ENCODE measurements around the gene TP53I11.

The TP53I11 gene

GRCh38 chr11:44912270-44912987 is 38.3 kb downstream of the TP53I11 start:
- no peak for DNase-seq (ENCODE audit: low spot score)

GRCh38 chr11:44911029-44911814 is 39.5 kb downstream of the TP53I11 start:
- peak; percentile 81 for DNase-seq (ENCODE audit: low spot score)

- DNase-seq (ENCODE audit: low spot score), result no peak
Measured at GRCh38 chr11:44910591-44910990, 40.1 kb downstream of the TP53I11 start.

GRCh38 chr11:44909557-44909956 is 41.1 kb downstream of the TP53I11 start:
- no peak for DNase-seq (ENCODE audit: low spot score)

GRCh38 chr11:44906649-44907048 is 44.0 kb downstream of the TP53I11 start:
- DNase-seq (ENCODE audit: low spot score), result no peak

GRCh38 chr11:44905131-44905866 is 45.4 kb downstream of the TP53I11 start:
- DNase-seq (ENCODE audit: low spot score), result no peak

- no peak for DNase-seq (ENCODE audit: low spot score)
Measured at GRCh38 chr11:44904261-44905020, 46.2 kb downstream of the TP53I11 start.

- DNase-seq (ENCODE audit: low spot score), result no peak
Measured at GRCh38 chr11:44903518-44903917, 47.2 kb downstream of the TP53I11 start.

- DNase-seq (ENCODE audit: low spot score), result no peak
Measured at GRCh38 chr11:44903035-44903434, 47.6 kb downstream of the TP53I11 start.

GRCh38 chr11:44901786-44902185 is 48.9 kb downstream of the TP53I11 start:
- no peak for DNase-seq (ENCODE audit: low spot score)

- DNase-seq (ENCODE audit: low spot score), result no peak
Measured at GRCh38 chr11:44901120-44901633, 49.5 kb downstream of the TP53I11 start.

GRCh38 chr11:44899959-44900358 is 50.7 kb downstream of the TP53I11 start:
- no peak for DNase-seq (ENCODE audit: low spot score)

- DNase-seq (ENCODE audit: low spot score), result peak; percentile 81
Measured at GRCh38 chr11:44893846-44894617, 56.7 kb downstream of the TP53I11 start.

GRCh38 chr11:44893308-44893822 is 57.3 kb downstream of the TP53I11 start:
- DNase-seq (ENCODE audit: low spot score), result peak; percentile 78

GRCh38 chr11:44892843-44893242 is 57.8 kb downstream of the TP53I11 start:
- DNase-seq (ENCODE audit: low spot score), result no peak

- no peak for DNase-seq (ENCODE audit: low spot score)
Measured at GRCh38 chr11:44889266-44889665, 61.4 kb downstream of the TP53I11 start.

GRCh38 chr11:44887636-44888035 is 63.0 kb downstream of the TP53I11 start:
- DNase-seq (ENCODE audit: low spot score), result no peak

GRCh38 chr11:44886790-44887140 is 63.9 kb downstream of the TP53I11 start:
- DNase-seq (ENCODE audit: low spot score), result no peak

- DNase-seq (ENCODE audit: low spot score), result no peak
Measured at GRCh38 chr11:44885919-44886789, 64.5 kb downstream of the TP53I11 start.

Data from Ammon's horn (tissue), 1 donor.